ENCODE data around the gene NEU1. TPM values are rescaled to one million over a fixed set of nuclear protein-coding genes. Genes with fewer than 3 reads are reported as not detected.
"Not testable (repeated sequence)": the region's sequence is repeated elsewhere in the genome, so short reads cannot be mapped to it uniquely, and the experiment has no call there.

Gene NEU1
- polyA plus RNA-seq, 2 of the 4 experiments (the other 2 are of a cell fraction) = 15.8 to 19.2 TPM

GRCh38 chr6:31865205-31866118 is 2.8 kb upstream of the NEU1 start:
- TF ChIP-seq CHD2 (IDR thresholded peaks at IDR 0.05; ENCODE audit: low read length, partially characterized antibody) = no peak
- no peak for TF ChIP-seq GATA3 (IDR thresholded peaks at IDR 0.05; ENCODE audit: borderline replicate concordance)
- TF ChIP-seq FOSL2 (IDR thresholded peaks at IDR 0.05) = no peak
- TF ChIP-seq FOSL2 (CRISPR knock-in tag; IDR thresholded peaks at IDR 0.05) = no peak
- TF ChIP-seq HOXB5 (CRISPR knock-in tag; IDR thresholded peaks at IDR 0.05) = no peak
- TF ChIP-seq RCOR1 (IDR thresholded peaks at IDR 0.05; ENCODE audit: low read depth, low read length) = no peak
- no peak for FAIRE-seq
- Histone ChIP-seq H3K9me3 (no peaks in the 10 kb centered on the region), H3K4me3 (no peak overlapping the region), H3K27ac (no peak overlapping the region), H3K4me1 (peaks cover 4% of the 10 kb centered on the region; the same call in 1 of the 3 replicates), H3K4me2 (no peak overlapping the region)
- no peak for DNase-seq (ENCODE audit: low read depth in 1 of 2, low spot score in 1 of 2)
- ATAC-seq = no peak
- ChIA-PET POLR2A (interaction anchor here (0.5 kb wide), 1 partner anchor 30 kb away, joined by 3 read pairs; no protein-coding TSS in a partner anchor), CTCF (interaction anchor here (0.6 to 1.6 kb wide), 8 partner anchors 9 to 88 kb away, joined by 3 to 5 read pairs (median 3); no protein-coding TSS in a partner anchor)
- WGBS (ENCODE audit: missing lambda C conversion rate) = 74% methylated on average over 20 of the region's 21 CpGs

GRCh38 chr6:31864818-31865204 is 2.2 kb upstream of the NEU1 start:
- H3K9me3 ChIP-seq = no peaks in the 10 kb centered on the region
- 68% methylated on average over 8 of the region's 8 CpGs for WGBS (ENCODE audit: missing lambda C conversion rate)
- H3K4me3 ChIP-seq = no peak overlapping the region
- ChIA-PET CTCF (interaction anchor here (0.9 to 1.6 kb wide), 6 partner anchors 8 to 201 kb away, joined by 3 to 6 read pairs (median 3); no protein-coding TSS in a partner anchor), POLR2A (no interaction called here)
- no peak for DNase-seq (ENCODE audit: low read depth in 1 of 2, low spot score in 1 of 2)
- no peak overlapping the region for H3K27ac ChIP-seq
- TF ChIP-seq NFE2L2 (conservative IDR thresholded peaks at IDR 0.05; ENCODE audit: low read length) = no peak
- no peak for TF ChIP-seq JUN (IDR thresholded peaks at IDR 0.05)
- no peak for TF ChIP-seq RNF2 (IDR thresholded peaks at IDR 0.05; ENCODE audit: borderline replicate concordance, low read depth)
- no peak for TF ChIP-seq E2F6 (IDR thresholded peaks at IDR 0.05; ENCODE audit: borderline replicate concordance, low read depth)
- TF ChIP-seq POLR2AphosphoS2 (conservative IDR thresholded peaks at IDR 0.05; ENCODE audit: low read length) = no peak
- TF ChIP-seq HOXA7 (CRISPR knock-in tag; IDR thresholded peaks at IDR 0.05) = no peak
- TF ChIP-seq ELK1 (IDR thresholded peaks at IDR 0.05; ENCODE audit: low read depth, low read length) = no peak
- no peak for TF ChIP-seq FOXS1 (CRISPR knock-in tag; IDR thresholded peaks at IDR 0.05)
- no peak for TF ChIP-seq CBX8 (IDR thresholded peaks at IDR 0.05)
- no peak for TF ChIP-seq FOSB (CRISPR knock-in tag; IDR thresholded peaks at IDR 0.05)
- no peak for FAIRE-seq
- H3K4me2 ChIP-seq = no peak overlapping the region
- H3K4me1 ChIP-seq = peaks cover 4% of the 10 kb centered on the region; the same call in 1 of the 3 replicates
- ATAC-seq = no peak

- peak overlapping the region; percentile 61 to 81 for H3K27ac ChIP-seq
- POLR2A ChIA-PET; H3K9me3 ChIP-seq; FAIRE-seq; DNase-seq (ENCODE audit: low read depth in 1 of 2, low spot score in 1 of 2); ATAC-seq; H3K4me1 ChIP-seq: not testable (repeated sequence)
- CTCF ChIA-PET = interaction anchor here (0.6 to 2.6 kb wide), 18 partner anchors 11 to 237 kb away, joined by 3 to 11 read pairs (median 3); partner anchors contain the start of gene LY6G5B
- 42% methylated on average over 16 of the region's 16 CpGs for WGBS (ENCODE audit: missing lambda C conversion rate)
- H3K4me3 ChIP-seq = peak overlapping the region; percentile 63
- peak overlapping the region; percentile 95 for H3K4me2 ChIP-seq
These were observed 1.5 kb upstream of the NEU1 start for GRCh38 chr6:31864123-31864562.

GRCh38 chr6:31861919-31862343 is 690 bp downstream of the NEU1 start:
- FAIRE-seq = no peak
- CTCF ChIA-PET = interaction anchor here (1.3 to 2.6 kb wide), 2 partner anchors 10 to 32 kb away, joined by 6 to 11 read pairs; no protein-coding TSS in a partner anchor

More at GRCh38 chr6:31861919-31862343, 690 bp downstream of the NEU1 start:
- H3K27ac ChIP-seq = peak overlapping the region; percentile 69 to 77; a peak in 4 of 6 replicates
- no peaks in the 10 kb centered on the region for H3K9me3 ChIP-seq
- peak overlapping the region; percentile 74 for H3K4me3 ChIP-seq
- H3K4me2 ChIP-seq = peak overlapping the region; percentile 83
- POLR2A ChIA-PET = interaction anchor here (1.1 kb wide), 1 partner anchor 20 kb away, joined by 3 read pairs; no protein-coding TSS in a partner anchor
- H3K4me1 ChIP-seq = peaks cover 4% of the 10 kb centered on the region; the same call in 1 of the 3 replicates
- no peak for DNase-seq (ENCODE audit: low read depth in 1 of 2, low spot score in 1 of 2)
- no peak for ATAC-seq
- 57% methylated on average over 16 of the region's 17 CpGs for WGBS (ENCODE audit: missing lambda C conversion rate)
- no peak for TF ChIP-seq FOSB (CRISPR knock-in tag; IDR thresholded peaks at IDR 0.05)

Data from A549 (cell line).